ENCODE data around the gene PDLIM3.
"Not testable (repeated sequence)": the region's sequence is repeated elsewhere in the genome, so short reads cannot be mapped to it uniquely, and the experiment has no call there.

PDLIM3 gene

GRCh38 chr4:185566972-185567371 lies 31.7 kb upstream of the PDLIM3 start:
- DNase-seq (ENCODE audit: low read depth): no peak
- TF ChIP-seq MAX (IDR thresholded peaks at IDR 0.05; ENCODE audit: low read depth, low read length) (no peak), POLR2A (IDR thresholded peaks at IDR 0.05; ENCODE audit: extremely low read depth, insufficient read length) (no peak), CTCF (IDR thresholded peaks at IDR 0.05; ENCODE audit: low read depth, low read length) (no peak), MYC (IDR thresholded peaks at IDR 0.05; ENCODE audit: low read depth, low read length) (no peak)

GRCh38 chr4:185566425-185566824 lies 31.1 kb upstream of the PDLIM3 start:
- TF ChIP-seq MYC (IDR thresholded peaks at IDR 0.05; ENCODE audit: low read depth, low read length): no peak
- H3K4me3 ChIP-seq (ENCODE audit: low read depth, low read length): no peak overlapping the region
- no peak for DNase-seq (ENCODE audit: low read depth)

More at GRCh38 chr4:185566972-185567371, 31.7 kb upstream of the PDLIM3 start:
- H3K4me3 ChIP-seq (ENCODE audit: low read depth, low read length): no peak overlapping the region

GRCh38 chr4:185565696-185566095 lies 30.4 kb upstream of the PDLIM3 start:
- TF ChIP-seq POLR2A (IDR thresholded peaks at IDR 0.05; ENCODE audit: extremely low read depth, insufficient read length): no peak
- no peak for DNase-seq (ENCODE audit: low read depth)
- no peak overlapping the region for H3K4me3 ChIP-seq (ENCODE audit: low read depth, low read length)

- no peak for TF ChIP-seq CTCF (IDR thresholded peaks at IDR 0.05; ENCODE audit: low read depth, low read length)
- TF ChIP-seq POLR2A (IDR thresholded peaks at IDR 0.05; ENCODE audit: extremely low read depth, insufficient read length): no peak
- TF ChIP-seq MAX (IDR thresholded peaks at IDR 0.05; ENCODE audit: low read depth, low read length): no peak
- TF ChIP-seq MYC (IDR thresholded peaks at IDR 0.05; ENCODE audit: low read depth, low read length): no peak
- H3K4me3 ChIP-seq (ENCODE audit: low read depth, low read length): no peak overlapping the region
- DNase-seq (ENCODE audit: low read depth): no peak
These were observed 29.0 kb upstream of the PDLIM3 start for GRCh38 chr4:185564349-185564748.

- H3K4me3 ChIP-seq (ENCODE audit: low read depth, low read length): no peak overlapping the region
- no peak for DNase-seq (ENCODE audit: low read depth)
These were observed 27.2 kb upstream of the PDLIM3 start for GRCh38 chr4:185562531-185562930.

GRCh38 chr4:185560316-185560715 lies 25.0 kb upstream of the PDLIM3 start:
- H3K4me3 ChIP-seq (ENCODE audit: low read depth, low read length): no peak overlapping the region
- TF ChIP-seq CTCF (IDR thresholded peaks at IDR 0.05; ENCODE audit: low read depth, low read length): no peak
- TF ChIP-seq MAX (IDR thresholded peaks at IDR 0.05; ENCODE audit: low read depth, low read length): no peak
- TF ChIP-seq POLR2A (IDR thresholded peaks at IDR 0.05; ENCODE audit: extremely low read depth, insufficient read length): no peak
- TF ChIP-seq MYC (IDR thresholded peaks at IDR 0.05; ENCODE audit: low read depth, low read length): no peak
- no peak for DNase-seq (ENCODE audit: low read depth)

More at GRCh38 chr4:185562531-185562930, 27.2 kb upstream of the PDLIM3 start:
- TF ChIP-seq MYC (IDR thresholded peaks at IDR 0.05; ENCODE audit: low read depth, low read length) (no peak), CTCF (IDR thresholded peaks at IDR 0.05; ENCODE audit: low read depth, low read length) (no peak), POLR2A (IDR thresholded peaks at IDR 0.05; ENCODE audit: extremely low read depth, insufficient read length) (no peak), MAX (IDR thresholded peaks at IDR 0.05; ENCODE audit: low read depth, low read length) (no peak)

GRCh38 chr4:185559915-185560281 lies 24.6 kb upstream of the PDLIM3 start:
- DNase-seq (ENCODE audit: low read depth): no peak
- TF ChIP-seq MAX (IDR thresholded peaks at IDR 0.05; ENCODE audit: low read depth, low read length): no peak
- no peak for TF ChIP-seq POLR2A (IDR thresholded peaks at IDR 0.05; ENCODE audit: extremely low read depth, insufficient read length)
- no peak for TF ChIP-seq MYC (IDR thresholded peaks at IDR 0.05; ENCODE audit: low read depth, low read length)
- TF ChIP-seq CTCF (IDR thresholded peaks at IDR 0.05; ENCODE audit: low read depth, low read length): no peak
- H3K4me3 ChIP-seq (ENCODE audit: low read depth, low read length): no peak overlapping the region

- not testable (repeated sequence) for DNase-seq (ENCODE audit: low read depth); H3K4me3 ChIP-seq (ENCODE audit: low read depth, low read length)
These were observed 24.1 kb upstream of the PDLIM3 start for GRCh38 chr4:185559251-185559914.

Data from NB4 (cell line).